Activated CD8-positive, alpha-beta memory T cell treated with anti-CD3 and anti-CD28 coated beads, Interleukin-2, amount 50 U/mL, for 48 hours (primary cell): ENCODE results near the gene TRIO.
"Not testable (repeated sequence)": the region's sequence is repeated elsewhere in the genome, so short reads cannot be mapped to it uniquely, and the experiment has no call there.

Experiments used
- DNase-seq: peaks from one replicate; pipeline ENCODE4 v3.0.0-alpha.2; 2020

The TRIO gene

DNA sequence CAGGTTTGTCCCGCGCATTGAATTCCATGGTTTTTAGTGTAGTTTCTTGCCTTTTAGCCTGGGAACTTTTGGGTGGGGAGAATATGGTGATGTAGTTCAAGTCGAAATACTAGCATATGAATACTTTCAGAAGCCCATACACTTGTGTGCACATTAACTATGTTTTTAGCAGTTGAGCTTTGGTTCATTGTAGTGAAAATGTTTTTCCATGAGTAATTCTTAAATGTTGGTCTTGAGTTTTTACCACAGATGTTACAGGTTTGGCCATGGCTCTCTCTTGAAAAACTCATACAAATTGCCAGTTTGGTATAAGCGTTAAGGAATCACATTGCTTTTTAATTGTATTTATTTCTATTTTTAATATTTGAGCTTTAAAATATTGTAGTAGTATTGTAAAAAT, 45.6 kb downstream of the TRIO start:
- DNase-seq = no peak

DNA sequence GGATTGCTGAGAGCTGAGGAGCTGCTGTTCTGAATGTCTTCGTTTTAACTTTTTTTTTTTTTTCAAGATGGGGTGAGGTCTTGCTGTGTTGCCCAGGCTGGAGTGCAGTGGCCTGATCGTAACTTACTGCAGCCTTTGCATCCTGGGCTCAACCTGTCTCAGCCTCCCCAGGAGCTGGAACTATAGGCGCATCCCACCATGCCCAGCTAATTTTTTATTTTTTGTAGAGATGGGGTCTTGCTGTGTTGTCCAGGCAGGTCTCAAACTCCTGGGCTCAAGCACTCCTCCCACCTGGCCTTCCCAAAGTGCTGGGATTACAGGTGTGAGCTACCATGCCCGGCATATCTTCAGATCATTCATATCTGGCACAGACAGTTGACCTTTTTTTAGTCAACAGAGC, 46.5 kb downstream of the TRIO start:
- DNase-seq = no peak

GRCh38 chr5:14190194-14191164, 47.3 kb downstream of the TRIO start:
- no peak for DNase-seq

- no peak for DNase-seq
These were observed 48.2 kb downstream of the TRIO start for GRCh38 chr5:14191325-14191724.

- DNase-seq = no peak
These were observed 50.4 kb downstream of the TRIO start for GRCh38 chr5:14193496-14193895.

DNA sequence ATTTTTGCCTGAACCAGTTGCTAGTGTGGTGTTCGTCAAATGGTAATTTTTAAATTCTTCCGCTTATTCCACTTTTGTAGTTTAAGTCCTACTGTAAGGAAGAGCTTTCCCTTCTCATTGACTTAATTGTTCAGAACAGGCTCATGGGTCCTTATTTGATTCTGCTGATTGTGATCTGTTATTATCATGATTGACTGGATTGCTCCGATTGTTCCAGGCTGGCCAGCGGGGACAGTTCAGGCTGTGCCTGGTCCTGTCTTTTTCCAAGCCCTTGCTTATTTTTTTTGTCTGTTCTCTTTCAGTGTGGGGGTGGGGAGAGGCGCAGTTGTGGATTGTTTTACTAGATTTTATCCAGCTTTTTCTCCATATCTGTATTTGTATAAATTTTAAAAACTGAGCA, 52.4 kb downstream of the TRIO start:
- no peak for DNase-seq

DNA sequence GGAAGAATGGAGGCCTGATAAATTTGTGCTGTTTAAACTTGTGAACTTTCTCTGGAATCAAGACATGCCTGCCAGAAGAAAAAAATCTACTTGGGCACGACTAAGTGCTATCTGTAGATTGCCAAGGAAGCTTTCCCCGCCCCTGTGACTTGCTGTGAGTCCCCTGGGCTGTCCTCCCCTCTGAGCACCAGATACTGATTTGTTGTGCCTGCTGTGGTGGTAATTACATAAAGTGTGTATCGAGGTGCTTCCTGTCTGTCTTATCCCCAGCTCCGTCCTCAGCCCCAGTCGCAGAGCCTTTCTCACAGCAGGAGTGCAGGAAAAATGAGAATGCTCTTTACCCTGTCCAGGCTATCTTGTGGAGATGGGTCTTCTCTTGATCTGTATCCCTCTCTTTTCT, 53.9 kb downstream of the TRIO start:
- no peak for DNase-seq

DNA sequence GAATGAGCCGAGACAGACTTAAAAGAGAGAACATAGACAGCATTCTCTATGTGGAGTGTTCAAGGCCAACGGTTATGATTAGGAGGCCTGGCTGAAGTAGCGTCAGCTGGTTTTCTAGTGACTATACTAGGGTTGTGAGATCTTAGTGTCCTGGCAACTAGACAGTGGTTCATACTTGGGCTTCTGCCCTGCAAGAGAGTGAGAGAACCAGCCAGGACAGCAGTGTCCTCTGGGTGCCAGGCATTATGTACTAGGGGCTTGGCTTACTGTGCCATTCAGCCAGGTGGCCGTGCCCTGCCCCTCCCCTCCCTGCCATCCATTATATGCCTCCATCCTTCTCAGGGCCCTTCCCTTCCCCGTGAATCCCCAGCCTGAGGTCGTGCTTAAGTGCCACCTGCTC, 56.8 kb downstream of the TRIO start:
- no peak for DNase-seq

GRCh38 chr5:14200312-14200990, 57.3 kb downstream of the TRIO start:
- DNase-seq = no peak

DNA sequence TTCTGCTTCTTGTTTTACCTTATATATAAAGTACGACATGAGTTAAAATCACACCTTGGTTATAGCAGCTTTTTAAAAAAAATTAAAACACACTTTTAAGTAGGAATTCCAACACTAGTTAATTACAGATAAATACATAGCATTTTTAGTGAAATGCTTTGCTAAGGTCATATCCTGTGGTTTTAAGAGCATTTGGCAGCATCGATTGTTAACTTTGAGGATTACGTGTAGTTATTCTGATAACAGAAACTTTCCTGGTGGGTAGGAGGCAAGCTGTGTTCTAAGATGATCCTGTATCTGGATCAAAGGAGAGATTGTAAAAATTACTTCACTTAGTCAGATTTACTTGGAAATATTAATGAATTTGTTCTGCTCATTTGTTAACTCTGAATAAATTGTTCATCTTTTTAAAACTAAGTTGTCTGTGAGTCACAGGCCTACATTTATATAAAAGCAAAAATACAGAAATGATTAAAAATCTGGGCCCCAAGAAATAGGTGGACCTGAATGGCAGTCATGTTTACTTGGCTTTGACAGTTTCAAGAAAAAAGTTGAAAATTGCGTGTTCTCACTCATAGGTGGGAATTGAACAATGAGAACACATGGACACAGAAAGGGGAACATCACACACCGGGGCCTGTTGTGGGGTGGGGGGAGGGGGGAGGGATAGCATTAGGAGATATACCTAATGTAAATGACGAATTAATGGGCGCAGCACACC, 58.3 kb downstream of the TRIO start:
- no peak for DNase-seq

DNA sequence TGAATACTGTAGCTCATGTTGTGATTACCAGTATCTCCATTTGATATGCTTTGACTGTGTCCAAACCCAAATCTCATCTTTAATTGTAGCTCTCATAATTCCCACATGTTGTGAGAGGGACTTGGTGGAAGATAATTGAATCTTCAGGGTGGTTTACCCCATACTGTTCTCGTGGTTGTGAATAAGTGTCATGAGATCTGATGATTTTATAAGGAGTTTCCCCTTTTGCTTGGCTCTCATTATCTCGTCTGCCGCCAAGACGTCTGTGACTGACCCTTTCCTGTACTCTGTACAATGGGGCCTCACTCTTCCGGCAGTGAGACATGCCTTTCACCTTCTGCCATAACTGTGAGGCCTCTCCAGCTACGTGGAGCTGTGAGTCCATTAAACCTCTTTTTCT, 59.3 kb downstream of the TRIO start:
- no peak for DNase-seq

DNA sequence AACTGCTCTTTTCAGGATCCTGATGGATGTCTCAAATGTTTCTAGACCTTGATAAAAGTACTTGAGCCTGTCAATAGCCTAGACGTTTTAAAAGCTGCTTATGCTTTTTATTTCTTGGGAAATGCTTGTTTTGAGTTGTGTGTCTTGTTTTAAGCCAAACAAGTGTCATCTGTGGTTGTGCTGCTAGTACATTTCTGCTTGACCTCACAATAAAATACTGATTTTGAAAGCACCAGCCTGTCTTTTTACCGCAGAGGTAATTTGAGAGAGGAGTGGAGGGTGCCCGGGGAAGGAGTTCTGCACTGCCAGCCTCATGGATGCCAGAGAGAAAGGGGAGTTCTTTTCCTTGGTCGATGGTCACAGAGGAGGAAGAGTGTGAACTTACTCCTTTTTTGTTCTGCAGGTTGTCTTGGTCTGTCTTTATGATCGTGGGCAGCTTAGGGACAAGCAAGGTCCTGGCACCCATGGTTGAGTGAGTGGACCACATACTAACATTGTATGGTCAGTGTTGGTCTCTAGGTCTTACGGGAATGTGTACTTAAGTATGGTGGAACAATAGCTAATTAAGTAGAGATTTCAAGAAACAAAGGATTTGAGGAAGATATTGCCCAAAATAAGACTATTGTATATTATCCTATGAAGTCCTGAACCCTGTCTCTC, 61.0 kb downstream of the TRIO start:
- no peak for DNase-seq

GRCh38 chr5:14204785-14205321, 61.7 kb downstream of the TRIO start:
- DNase-seq = no peak

- no peak for DNase-seq
These were observed 63.0 kb downstream of the TRIO start for GRCh38 chr5:14206028-14206725.

- not testable (repeated sequence) for DNase-seq
These were observed 64.3 kb downstream of the TRIO start for GRCh38 chr5:14207428-14207827.

DNA sequence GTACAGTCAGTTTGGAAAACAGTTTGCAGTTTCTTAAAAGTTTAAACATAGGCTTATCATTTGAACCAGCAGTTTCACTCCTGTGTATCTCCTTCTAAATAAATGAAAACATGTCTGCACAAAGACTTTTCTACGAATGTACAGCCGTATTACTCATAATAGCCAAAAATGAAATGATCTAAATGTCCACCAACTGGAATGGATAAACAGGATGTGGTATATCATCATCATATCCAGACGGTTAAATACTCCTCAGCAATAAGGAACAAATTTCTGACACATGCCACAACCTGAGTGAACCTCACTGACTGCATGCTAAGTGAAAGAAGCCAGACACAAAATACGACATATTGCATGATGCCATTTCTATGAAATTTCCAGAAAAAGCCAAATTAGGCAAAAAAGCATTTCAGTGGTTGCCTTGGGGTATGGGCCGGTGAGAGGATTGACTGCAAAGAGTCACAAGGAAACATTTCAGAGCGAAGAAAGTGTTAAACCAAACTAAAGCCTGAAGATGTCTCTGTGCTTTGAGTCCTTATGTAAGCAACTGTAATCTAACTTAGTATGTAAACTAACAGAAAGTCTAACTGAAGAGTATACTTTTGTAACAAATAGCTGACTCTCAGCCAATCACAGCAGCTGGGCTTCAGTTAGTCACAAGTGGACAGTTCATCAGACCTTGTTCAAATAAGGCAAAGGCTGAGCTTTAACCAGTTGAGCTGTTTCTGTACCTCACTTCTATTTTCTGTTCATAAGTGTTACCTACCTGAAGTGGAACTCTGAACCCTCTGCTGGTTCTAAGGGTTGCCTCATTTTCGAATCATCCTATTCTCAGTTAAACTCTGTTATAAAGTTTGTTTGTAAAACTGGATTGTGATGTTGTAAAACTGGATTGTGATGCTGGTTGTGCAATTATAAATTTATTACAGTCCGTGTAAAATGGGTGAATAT, 65.2 kb downstream of the TRIO start:
- DNase-seq = no peak

- no peak for DNase-seq
These were observed 66.2 kb downstream of the TRIO start for GRCh38 chr5:14209222-14209822.

DNA sequence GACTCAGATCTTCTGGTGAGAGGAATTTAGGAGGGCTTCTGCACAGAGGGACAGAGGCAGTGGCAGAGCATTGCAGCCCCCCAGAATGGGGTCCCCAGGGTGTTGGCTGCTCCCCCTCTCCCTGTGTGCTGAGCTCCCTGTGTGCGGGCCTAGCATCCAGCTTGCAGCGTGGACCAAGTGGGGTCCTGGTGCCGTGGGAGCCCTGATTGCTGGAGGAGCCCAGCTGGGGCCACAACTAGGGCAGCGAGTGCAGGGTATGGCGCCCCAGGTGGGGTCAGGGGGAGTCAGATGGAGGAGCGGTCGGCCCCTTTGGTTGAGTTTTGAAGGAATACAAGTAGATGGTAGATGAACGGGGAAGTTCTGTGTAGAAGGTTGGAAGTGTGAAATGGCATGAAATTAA, 66.7 kb downstream of the TRIO start:
- no peak for DNase-seq

DNA sequence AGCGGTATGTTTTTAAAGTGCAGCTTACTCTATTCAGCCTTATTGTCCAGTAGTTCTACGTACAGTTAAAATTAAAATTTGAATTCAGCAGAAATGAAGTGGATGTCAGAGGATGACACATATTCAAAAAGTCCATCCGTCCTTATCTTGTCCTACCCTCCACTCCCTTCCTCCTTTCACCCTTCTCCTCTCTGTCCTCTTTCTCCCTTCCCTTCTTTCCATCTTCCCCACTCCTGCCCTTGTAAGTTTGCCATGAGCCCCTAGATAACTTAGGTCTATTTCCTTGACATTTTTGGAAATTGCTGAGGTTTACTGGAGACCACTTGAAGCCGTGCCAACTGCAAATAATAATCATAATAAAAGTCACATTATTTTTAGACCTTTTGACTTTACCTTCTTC, 67.6 kb downstream of the TRIO start:
- no peak for DNase-seq
